Medulla oblongata (tissue), 1 donor: ENCODE results near the gene ERVK3-1.
A peak's percentile ranks its signal among the peaks of the same experiment; 100 is the strongest.
"Not testable (repeated sequence)": the region's sequence is repeated elsewhere in the genome, so short reads cannot be mapped to it uniquely, and the experiment has no call there.

Source experiments
- DNase-seq: peaks from one replicate; pipeline ENCODE4 v3.0.0-alpha.2; 2015; ENCODE audit errors: extremely low spot score

ERVK3-1 gene

GRCh38 chr19:58346961-58347929 lies 42.1 kb downstream of the ERVK3-1 start:
- peak; percentile 67 for DNase-seq

- DNase-seq, result not testable (repeated sequence)
These were observed 42.9 kb downstream of the ERVK3-1 start for GRCh38 chr19:58348080-58348479.

GRCh38 chr19:58349590-58349989 lies 44.4 kb downstream of the ERVK3-1 start:
- no peak for DNase-seq

GRCh38 chr19:58350001-58350861 lies 45.1 kb downstream of the ERVK3-1 start:
- no peak for DNase-seq

GRCh38 chr19:58350871-58351557 lies 45.8 kb downstream of the ERVK3-1 start:
- no peak for DNase-seq

GRCh38 chr19:58351558-58351878 lies 46.3 kb downstream of the ERVK3-1 start:
- DNase-seq, result no peak

- no peak for DNase-seq
These were observed 47.0 kb downstream of the ERVK3-1 start for GRCh38 chr19:58351990-58352755.

- no peak for DNase-seq
These were observed 47.8 kb downstream of the ERVK3-1 start, which contains the start of gene A1BG for GRCh38 chr19:58352760-58353671. A1BG (minus strand) TSS chr19:58353492; CDS start chr19:58353437, 55 bp downstream.

- no peak for DNase-seq
These were observed 48.7 kb downstream of the ERVK3-1 start for GRCh38 chr19:58353717-58354477.

GRCh38 chr19:58354478-58355030 lies 49.4 kb downstream of the ERVK3-1 start:
- DNase-seq, result no peak

GRCh38 chr19:58355215-58355796 lies 50.1 kb downstream of the ERVK3-1 start:
- DNase-seq, result no peak

- DNase-seq, result no peak
These were observed 51.0 kb downstream of the ERVK3-1 start for GRCh38 chr19:58355908-58356765.

GRCh38 chr19:58356766-58357480 lies 51.7 kb downstream of the ERVK3-1 start:
- DNase-seq, result no peak

- no peak for DNase-seq
These were observed 52.4 kb downstream of the ERVK3-1 start for GRCh38 chr19:58357481-58358145.

GRCh38 chr19:58361900-58362271 lies 56.7 kb downstream of the ERVK3-1 start:
- DNase-seq, result no peak

GRCh38 chr19:58362272-58362994 lies 57.3 kb downstream of the ERVK3-1 start, which contains the start of gene ZNF497:
ZNF497 (minus strand) TSS chr19:58362751; CDS start chr19:58357635, 5,116 bp downstream.
- peak; percentile 97 for DNase-seq
